Measurements from ENCODE around the gene RBMS1.

Gene RBMS1

DNA sequence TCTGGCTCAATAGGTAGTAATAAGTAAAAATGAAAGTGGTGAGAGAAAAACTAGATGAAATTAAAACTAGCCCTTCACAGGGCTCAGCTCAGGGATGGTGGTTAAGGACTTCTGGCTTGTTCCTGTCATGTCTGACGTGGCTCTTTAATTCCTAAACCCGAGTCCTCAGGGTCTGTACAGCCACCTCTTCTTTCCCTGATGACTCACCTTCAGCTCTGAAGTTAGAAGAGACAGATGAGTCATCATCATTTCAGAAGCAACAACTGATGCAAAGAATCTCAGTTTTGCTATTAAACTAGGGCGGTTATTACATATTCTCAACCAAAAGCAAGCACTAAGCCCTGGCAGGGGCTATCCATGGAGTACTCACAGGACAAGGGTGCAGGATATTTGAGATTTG lies 269.5 kb downstream of the RBMS1 start:
- DNase-seq (ENCODE audit: low read depth, low spot score): no peak

DNA sequence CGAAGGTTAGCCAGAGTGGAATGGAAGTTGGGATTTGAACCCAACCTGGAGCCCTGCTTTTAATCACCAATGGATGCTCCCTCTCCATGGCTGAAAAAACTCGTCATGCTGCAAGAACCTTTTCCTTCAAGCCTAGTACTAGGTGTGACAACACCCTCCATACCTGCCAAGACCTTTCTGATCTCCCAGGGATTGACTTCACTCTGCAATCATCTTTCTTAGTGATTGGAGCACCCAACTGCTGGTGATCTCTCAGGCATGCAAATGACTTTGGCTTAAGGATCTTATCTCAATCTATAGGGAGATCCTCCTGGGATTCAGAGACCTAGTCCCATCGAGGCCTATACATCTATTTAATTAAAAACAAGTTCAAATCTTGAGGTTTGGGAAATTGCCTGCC lies 270.0 kb downstream of the RBMS1 start:
- no peak for DNase-seq (ENCODE audit: low read depth, low spot score)

DNA sequence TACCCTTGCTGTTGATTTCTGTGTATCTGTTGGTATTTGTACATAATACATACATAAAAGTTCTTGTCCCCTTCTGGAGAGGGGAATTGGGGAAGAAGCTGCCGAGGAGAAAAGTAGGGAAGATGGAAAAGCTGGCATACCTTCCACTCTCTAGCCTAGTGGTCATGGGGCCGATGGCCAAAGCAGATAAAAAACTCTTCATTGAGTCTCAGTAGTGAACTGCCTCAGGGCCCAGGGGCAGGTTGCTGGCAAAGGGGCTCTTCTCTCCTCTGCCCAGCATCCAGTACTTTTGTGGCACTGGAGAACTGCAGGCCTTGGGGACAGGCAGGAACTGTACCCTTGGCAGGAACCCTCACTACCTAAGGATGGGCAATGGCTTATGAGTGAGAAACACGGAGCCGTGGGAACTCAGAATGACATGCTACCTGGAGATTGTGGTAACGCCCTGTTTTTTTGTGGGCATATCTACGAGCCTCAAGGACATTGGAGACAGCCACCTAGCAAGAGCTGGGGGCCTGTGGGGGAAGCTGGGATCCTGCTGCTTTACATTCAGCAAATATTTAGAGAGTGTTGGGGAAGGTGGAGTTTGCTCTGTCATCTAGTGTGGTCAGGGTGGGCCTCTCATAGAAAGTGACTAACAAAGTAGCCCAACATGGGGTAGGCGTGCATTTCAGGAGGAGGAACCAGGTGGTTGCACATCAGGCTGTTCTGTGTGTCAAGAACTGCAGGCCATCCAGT lies 270.9 kb downstream of the RBMS1 start:
- DNase-seq (ENCODE audit: low read depth, low spot score): no peak

Measured in brain pericyte (primary cell).